ENCODE results near the gene FAF1. TPM values are rescaled to one million over a fixed set of nuclear protein-coding genes. Genes with fewer than 3 reads are reported as not detected.

The FAF1 gene
- total RNA-seq, 1 experiment from 2014 or later: 73.2 TPM

DNA sequence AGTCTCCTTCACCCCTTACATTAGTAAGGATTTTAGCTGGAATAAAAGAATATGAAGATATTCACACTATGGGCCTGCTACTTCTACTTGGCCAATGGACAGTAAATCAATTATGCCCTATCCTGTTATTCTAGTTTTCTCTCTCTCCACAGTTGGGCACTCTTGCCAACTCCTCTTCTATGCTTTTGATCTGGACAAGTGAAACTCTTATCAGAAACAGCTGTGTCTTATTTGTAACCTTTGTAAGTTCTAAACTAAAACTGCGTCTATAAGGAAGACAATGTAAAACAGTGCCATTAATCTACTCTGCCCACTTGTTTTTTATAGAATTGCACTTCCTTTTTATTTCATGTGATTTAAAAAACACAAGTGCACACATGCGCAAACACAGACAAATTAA lies 292.8 kb downstream of the FAF1 start:
- ChIA-PET CTCF (interaction anchor here (0.7 kb wide), 1 partner anchor 21 kb away, joined by 3 read pairs; no protein-coding TSS in a partner anchor), POLR2A (no interaction called here), RAD21 (ENCODE audit: low non-redundant PET in 1 of 2, low total read pairs in 2 of 2, uncharacterized antibody in 2 of 2, unreplicated experiment in 2 of 2) (no interaction called here)
- H3K4me3 ChIP-seq (replicated peaks in 1 of 2; ENCODE audit: low read depth in 1 of 2, low read length in 2 of 2): no peak overlapping the region
- peaks cover 3 to 4% of the 10 kb centered on the region in 2 experiments; a peak in 2 of 4 replicates for H3K4me1 ChIP-seq (ENCODE audit: control insufficient read depth in 1 of 2, insufficient read depth in 2 of 2, low read length in 2 of 2)
- no TSS peak for BruUV-seq (replicated peaks)
- H3K4me2 ChIP-seq (ENCODE audit: low read length): no peak overlapping the region
- DNase-seq (ENCODE audit: low read depth, low spot score) (no peak), ATAC-seq (no peak)
- H3K27ac ChIP-seq (ENCODE audit: low read depth, low read length): no peak overlapping the region
- peaks cover 4% of the 10 kb centered on the region; the same call in 1 of the 2 replicates for H3K79me2 ChIP-seq (ENCODE audit: insufficient read depth, low read length)
- H3K9me3 ChIP-seq (ENCODE audit: control insufficient read depth in 1 of 2, insufficient read depth in 1 of 2, low read depth in 1 of 2, low read length in 2 of 2): no peaks in the 10 kb centered on the region
- H3K36me3 ChIP-seq (ENCODE audit: control insufficient read depth in 1 of 2, insufficient read depth in 2 of 2, low read length in 2 of 2): no peaks in the 10 kb centered on the region
- H3K9me2 ChIP-seq (ENCODE audit: insufficient read depth): no peaks in the 10 kb centered on the region
- H3K9ac ChIP-seq (ENCODE audit: low read length): no peak overlapping the region
- no peaks in the 10 kb centered on the region for H3K27me3 ChIP-seq (ENCODE audit: insufficient read depth, low read length)
- H2AFZ ChIP-seq (ENCODE audit: low read depth, low read length, poor library complexity, severe bottlenecking): no peak overlapping the region
- intact Hi-C loops (cut with micrococcal nuclease): no loop called here
- no peaks in the 10 kb centered on the region for H4K20me1 ChIP-seq (ENCODE audit: insufficient read depth)
- TF ChIP-seq ZFX (IDR thresholded peaks at IDR 0.05): no peak
- no peak for TF ChIP-seq RAD21 (IDR thresholded peaks at IDR 0.05; ENCODE audit: low read depth)
- no peak for TF ChIP-seq JUND (IDR thresholded peaks at IDR 0.05)
- TF ChIP-seq, protein P1, sequence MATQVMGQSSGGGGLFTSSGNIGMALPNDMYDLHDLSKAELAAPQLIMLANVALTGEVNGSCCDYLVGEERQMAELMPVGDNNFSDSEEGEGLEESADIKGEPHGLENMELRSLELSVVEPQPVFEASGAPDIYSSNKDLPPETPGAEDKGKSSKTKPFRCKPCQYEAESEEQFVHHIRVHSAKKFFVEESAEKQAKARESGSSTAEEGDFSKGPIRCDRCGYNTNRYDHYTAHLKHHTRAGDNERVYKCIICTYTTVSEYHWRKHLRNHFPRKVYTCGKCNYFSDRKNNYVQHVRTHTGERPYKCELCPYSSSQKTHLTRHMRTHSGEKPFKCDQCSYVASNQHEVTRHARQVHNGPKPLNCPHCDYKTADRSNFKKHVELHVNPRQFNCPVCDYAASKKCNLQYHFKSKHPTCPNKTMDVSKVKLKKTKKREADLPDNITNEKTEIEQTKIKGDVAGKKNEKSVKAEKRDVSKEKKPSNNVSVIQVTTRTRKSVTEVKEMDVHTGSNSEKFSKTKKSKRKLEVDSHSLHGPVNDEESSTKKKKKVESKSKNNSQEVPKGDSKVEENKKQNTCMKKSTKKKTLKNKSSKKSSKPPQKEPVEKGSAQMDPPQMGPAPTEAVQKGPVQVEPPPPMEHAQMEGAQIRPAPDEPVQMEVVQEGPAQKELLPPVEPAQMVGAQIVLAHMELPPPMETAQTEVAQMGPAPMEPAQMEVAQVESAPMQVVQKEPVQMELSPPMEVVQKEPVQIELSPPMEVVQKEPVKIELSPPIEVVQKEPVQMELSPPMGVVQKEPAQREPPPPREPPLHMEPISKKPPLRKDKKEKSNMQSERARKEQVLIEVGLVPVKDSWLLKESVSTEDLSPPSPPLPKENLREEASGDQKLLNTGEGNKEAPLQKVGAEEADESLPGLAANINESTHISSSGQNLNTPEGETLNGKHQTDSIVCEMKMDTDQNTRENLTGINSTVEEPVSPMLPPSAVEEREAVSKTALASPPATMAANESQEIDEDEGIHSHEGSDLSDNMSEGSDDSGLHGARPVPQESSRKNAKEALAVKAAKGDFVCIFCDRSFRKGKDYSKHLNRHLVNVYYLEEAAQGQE (IDR thresholded peaks at IDR 0.05; ENCODE audit: low read depth): no peak
- no peak for TF ChIP-seq POLR2AphosphoS5 (IDR thresholded peaks at IDR 0.05; ENCODE audit: low read depth, low read length)
- no peak for TF ChIP-seq EZH2phosphoT487 (IDR thresholded peaks at IDR 0.05; ENCODE audit: borderline replicate concordance)
- TF ChIP-seq SRF (IDR thresholded peaks at IDR 0.05; ENCODE audit: low read depth): no peak
- no peak for TF ChIP-seq ZBTB33 (IDR thresholded peaks at IDR 0.05; ENCODE audit: extremely low read depth, insufficient replicate concordance, low read length)
- no peak for TF ChIP-seq YY1 (IDR thresholded peaks at IDR 0.05; ENCODE audit: extremely low read depth, insufficient replicate concordance, low read depth, low read length)
- no peak for TF ChIP-seq MAX (IDR thresholded peaks at IDR 0.05)
- TF ChIP-seq ELF1 (IDR thresholded peaks at IDR 0.05; ENCODE audit: borderline replicate concordance, low read depth): no peak
